B cell (primary cell): ENCODE data around the gene CRTAP.

ENCODE experiments used
- EZH2 ChIP-seq: IDR thresholded peaks from 2 replicates; pipeline ENCODE4 v1.6.1; 2012; ENCODE audit warnings: borderline replicate concordance, low read depth, mild to moderate bottlenecking, moderate library complexity, low read length; ENCODE audit not compliant: insufficient read depth, poor library complexity, severe bottlenecking
- TF ChIP-seq, protein P1 (sequence below): fragments of 200-600 bp; IDR thresholded peaks from one replicate; pipeline ENCODE4 v1.8.0; 2022; ENCODE audit warnings: antibody characterized with exemption, mild to moderate bottlenecking

DNA sequence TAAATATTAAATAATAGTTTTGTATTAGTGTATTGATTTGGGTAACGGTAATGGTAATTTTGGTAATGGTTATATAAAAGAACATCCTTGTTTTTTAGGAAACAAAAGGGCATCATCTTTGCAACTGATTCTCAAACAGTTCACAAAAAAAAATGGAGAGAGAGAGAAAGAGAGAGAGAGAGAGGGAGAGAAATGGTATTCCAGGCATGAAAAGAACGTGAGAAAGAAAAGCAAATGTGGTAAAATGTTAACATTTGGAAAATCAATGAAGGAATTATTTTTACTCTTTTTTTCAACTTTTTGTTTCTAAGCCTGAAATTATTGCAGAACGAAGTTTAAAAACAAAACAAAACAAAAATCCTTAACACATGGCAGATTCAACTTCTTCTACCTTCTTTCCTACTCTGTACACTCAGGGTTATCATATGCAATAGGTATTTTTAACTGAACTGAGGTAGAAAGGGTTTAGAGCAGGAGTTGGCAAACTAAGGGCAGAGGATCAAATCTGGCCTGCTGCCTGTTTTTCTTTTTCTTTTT is 14.6 kb upstream of the CRTAP start:
- TF ChIP-seq, protein P1, sequence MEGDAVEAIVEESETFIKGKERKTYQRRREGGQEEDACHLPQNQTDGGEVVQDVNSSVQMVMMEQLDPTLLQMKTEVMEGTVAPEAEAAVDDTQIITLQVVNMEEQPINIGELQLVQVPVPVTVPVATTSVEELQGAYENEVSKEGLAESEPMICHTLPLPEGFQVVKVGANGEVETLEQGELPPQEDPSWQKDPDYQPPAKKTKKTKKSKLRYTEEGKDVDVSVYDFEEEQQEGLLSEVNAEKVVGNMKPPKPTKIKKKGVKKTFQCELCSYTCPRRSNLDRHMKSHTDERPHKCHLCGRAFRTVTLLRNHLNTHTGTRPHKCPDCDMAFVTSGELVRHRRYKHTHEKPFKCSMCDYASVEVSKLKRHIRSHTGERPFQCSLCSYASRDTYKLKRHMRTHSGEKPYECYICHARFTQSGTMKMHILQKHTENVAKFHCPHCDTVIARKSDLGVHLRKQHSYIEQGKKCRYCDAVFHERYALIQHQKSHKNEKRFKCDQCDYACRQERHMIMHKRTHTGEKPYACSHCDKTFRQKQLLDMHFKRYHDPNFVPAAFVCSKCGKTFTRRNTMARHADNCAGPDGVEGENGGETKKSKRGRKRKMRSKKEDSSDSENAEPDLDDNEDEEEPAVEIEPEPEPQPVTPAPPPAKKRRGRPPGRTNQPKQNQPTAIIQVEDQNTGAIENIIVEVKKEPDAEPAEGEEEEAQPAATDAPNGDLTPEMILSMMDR: no peak
- TF ChIP-seq EZH2: no peak
